Central memory CD8-positive, alpha-beta T cell (primary cell): ENCODE results near the gene RAP1GAP.

Experiments
- ATAC-seq: fragments of 150-1000 bp; cut with Tn5 transposase; replicated peaks from 2 replicates; pipeline ENCODE4 v1.10.0; 2022; ENCODE audit warnings: mild to moderate bottlenecking, moderate FRiP score, moderate number of reproducible peaks; ENCODE audit not compliant: poor library complexity, severe bottlenecking; ENCODE audit errors: extremely low read depth
- DNase-seq, 2 donors: peaks; one replicate each; pipeline ENCODE4 v3.0.0; 2021; ENCODE audit warnings: low spot score in 2 of 2
- H3K27ac Mint-ChIP-seq: one replicate; pipeline ENCODE4 v1.8.0; 2022; ENCODE audit warnings: low read depth, mild to moderate bottlenecking, moderate library complexity, mixed read lengths
- H3K27me3 Mint-ChIP-seq: one replicate; pipeline ENCODE4 v1.8.0; 2022; ENCODE audit warnings: mixed read lengths
- H3K36me3 Mint-ChIP-seq: one replicate; pipeline ENCODE4 v1.8.0; 2022; ENCODE audit warnings: mild to moderate bottlenecking, moderate library complexity, mixed read lengths; ENCODE audit not compliant: insufficient read depth
- H3K4me1 Mint-ChIP-seq: one replicate; pipeline ENCODE4 v1.8.0; 2022; ENCODE audit warnings: mixed read lengths
- H3K4me3 Mint-ChIP-seq: one replicate; pipeline ENCODE4 v1.8.0; 2022; ENCODE audit warnings: mild to moderate bottlenecking, moderate library complexity, mixed read lengths
- H3K9me3 Mint-ChIP-seq: one replicate; pipeline ENCODE4 v1.8.0; 2022; ENCODE audit warnings: mixed read lengths

Gene RAP1GAP

DNA sequence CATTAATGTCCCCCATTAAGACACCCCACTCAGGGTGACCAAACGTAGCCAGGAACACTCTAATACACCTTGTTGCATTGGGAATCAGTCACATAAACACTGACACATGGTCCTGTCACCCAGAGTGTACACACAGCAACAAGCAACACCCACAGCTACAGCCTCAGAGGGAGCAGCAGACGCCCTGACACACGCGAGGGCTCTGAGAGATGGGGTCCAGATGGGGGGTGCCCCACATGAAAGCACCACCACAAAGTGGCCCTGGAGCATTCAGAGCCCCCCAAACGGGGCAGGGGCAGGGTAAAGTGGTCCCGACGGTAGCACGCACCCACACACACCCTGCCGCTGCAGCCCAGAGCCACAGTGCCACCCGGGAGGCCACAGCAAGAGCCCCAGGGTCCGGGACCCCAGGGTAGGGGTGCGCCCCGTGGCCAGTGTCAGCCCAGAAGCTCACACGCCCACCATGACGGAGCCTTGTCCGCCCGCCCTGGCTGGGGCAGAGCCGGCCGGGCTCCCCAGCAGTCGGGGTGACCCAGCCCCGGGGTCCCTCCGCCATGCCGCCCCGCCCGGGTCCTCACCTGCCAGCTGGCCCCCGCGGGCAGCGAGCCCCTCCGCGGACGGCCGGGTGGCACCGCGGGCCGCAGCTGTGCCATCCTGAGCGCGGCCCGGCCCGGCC lies 47.3 kb downstream of the RAP1GAP start:
- Mint-ChIP-seq H3K27me3 (peaks cover 56% of the 10 kb centered on the region), H3K4me1 (no peaks in the 10 kb centered on the region), H3K9me3 (no peaks in the 10 kb centered on the region), H3K27ac (no peak overlapping the region), H3K4me3 (peak overlapping the region; percentile 52), H3K36me3 (no peaks in the 10 kb centered on the region)
- ATAC-seq (no peak), DNase-seq (no peak)

DNA sequence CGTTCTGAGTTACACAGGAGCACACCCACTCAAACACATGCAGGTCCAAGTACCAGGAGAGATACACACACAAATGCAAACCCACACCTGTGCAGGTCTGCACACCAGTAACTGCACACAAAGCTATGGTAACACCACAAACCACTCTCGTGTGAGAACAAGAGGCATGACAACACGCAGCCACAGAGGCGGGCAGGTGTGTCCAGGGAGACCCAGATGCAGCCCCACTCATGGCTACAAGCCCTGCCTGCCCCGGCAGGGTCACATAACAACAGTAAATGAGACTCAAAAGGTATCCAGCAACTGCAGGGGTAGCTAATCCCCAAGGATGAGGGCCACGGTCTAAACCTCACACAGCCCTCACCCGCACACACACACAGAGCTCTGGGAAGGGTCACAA lies 48.1 kb downstream of the RAP1GAP start:
- Mint-ChIP-seq H3K4me3 (no peak overlapping the region), H3K36me3 (no peaks in the 10 kb centered on the region), H3K27me3 (peaks cover 56% of the 10 kb centered on the region), H3K27ac (no peak overlapping the region), H3K9me3 (no peaks in the 10 kb centered on the region), H3K4me1 (no peaks in the 10 kb centered on the region)
- DNase-seq (no peak), ATAC-seq (no peak)

DNA sequence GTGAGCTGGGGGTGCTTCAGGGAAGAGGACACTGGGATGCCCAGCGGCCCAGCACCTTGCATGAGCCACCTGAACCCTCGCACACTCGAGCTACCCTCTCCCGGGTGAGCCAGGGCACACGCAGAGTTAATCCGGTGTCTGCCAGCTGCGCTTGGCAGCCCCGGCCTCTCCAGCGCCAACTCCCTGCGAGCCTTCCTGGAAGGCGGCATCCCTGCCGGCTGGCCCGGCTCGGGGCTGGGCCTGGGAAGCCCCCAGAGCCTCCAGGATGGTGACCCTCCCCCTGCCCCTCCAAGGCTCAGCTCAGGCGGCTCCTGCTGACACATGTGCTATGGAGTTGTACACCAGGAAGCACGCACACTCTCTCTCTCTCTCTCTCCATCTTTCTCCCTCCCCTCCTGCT lies 48.7 kb downstream of the RAP1GAP start:
- Mint-ChIP-seq H3K27ac (no peak overlapping the region), H3K4me1 (no peaks in the 10 kb centered on the region), H3K27me3 (peaks cover 56% of the 10 kb centered on the region), H3K4me3 (no peak overlapping the region), H3K9me3 (no peaks in the 10 kb centered on the region), H3K36me3 (no peaks in the 10 kb centered on the region)
- ATAC-seq = no peak
- DNase-seq = no peak

DNA sequence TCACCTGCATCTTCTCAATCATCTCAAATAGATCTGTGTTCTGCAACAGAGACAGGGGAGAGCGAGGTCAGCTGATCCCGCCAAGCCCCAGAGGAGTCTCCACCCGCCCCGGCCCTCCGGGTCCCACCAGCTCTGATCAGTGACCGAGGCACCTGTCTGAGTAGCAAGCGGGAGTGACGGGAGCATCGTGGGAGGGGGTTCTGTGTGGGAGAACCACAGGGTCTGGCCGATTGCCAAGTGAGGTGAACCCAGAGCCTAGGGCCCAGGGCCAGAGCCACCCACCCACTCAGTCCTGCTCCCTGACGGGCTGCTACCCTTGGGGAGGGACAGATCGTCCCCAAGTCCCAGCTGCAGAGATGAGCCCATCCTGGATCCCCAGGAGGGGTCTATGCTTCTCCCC lies 49.1 kb downstream of the RAP1GAP start:
- peaks cover 56% of the 10 kb centered on the region for H3K27me3 Mint-ChIP-seq
- H3K27ac Mint-ChIP-seq = no peak overlapping the region
- no peak overlapping the region for H3K4me3 Mint-ChIP-seq
- no peak for DNase-seq
- H3K4me1 Mint-ChIP-seq = no peaks in the 10 kb centered on the region
- H3K36me3 Mint-ChIP-seq = no peaks in the 10 kb centered on the region
- no peak for ATAC-seq
- H3K9me3 Mint-ChIP-seq = no peaks in the 10 kb centered on the region

DNA sequence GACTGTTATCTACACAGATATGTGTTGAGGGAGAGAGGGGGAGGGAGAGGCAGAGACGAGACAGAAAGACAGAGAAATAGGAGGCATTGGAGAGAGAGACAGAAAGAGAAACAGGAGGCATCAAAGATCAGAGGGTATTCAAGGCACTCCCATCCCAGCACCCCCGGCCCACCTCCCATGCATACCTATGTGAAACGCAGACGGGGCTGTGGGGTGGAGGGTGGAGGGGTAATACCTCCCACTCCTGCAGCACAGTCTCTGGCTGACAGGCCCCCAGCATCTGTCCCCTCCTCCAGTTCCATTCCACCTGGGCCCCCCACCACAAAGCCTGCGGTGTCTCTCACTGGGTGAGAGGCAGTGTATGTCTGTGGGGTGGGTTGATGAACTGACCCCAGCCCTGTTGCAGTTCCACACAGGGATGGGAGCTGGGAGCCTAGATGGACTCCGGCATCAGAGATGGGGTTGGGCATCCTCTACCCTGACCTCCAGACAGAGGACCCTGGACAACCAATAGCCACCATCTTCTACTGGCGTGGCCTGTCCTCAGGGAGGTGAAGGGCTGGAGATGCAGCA lies 49.7 kb downstream of the RAP1GAP start:
- H3K36me3 Mint-ChIP-seq = no peaks in the 10 kb centered on the region
- no peak overlapping the region for H3K27ac Mint-ChIP-seq
- H3K9me3 Mint-ChIP-seq = no peaks in the 10 kb centered on the region
- DNase-seq (no peak), ATAC-seq (no peak)
- no peaks in the 10 kb centered on the region for H3K4me1 Mint-ChIP-seq
- no peak overlapping the region for H3K4me3 Mint-ChIP-seq
- peaks cover 56% of the 10 kb centered on the region for H3K27me3 Mint-ChIP-seq

DNA sequence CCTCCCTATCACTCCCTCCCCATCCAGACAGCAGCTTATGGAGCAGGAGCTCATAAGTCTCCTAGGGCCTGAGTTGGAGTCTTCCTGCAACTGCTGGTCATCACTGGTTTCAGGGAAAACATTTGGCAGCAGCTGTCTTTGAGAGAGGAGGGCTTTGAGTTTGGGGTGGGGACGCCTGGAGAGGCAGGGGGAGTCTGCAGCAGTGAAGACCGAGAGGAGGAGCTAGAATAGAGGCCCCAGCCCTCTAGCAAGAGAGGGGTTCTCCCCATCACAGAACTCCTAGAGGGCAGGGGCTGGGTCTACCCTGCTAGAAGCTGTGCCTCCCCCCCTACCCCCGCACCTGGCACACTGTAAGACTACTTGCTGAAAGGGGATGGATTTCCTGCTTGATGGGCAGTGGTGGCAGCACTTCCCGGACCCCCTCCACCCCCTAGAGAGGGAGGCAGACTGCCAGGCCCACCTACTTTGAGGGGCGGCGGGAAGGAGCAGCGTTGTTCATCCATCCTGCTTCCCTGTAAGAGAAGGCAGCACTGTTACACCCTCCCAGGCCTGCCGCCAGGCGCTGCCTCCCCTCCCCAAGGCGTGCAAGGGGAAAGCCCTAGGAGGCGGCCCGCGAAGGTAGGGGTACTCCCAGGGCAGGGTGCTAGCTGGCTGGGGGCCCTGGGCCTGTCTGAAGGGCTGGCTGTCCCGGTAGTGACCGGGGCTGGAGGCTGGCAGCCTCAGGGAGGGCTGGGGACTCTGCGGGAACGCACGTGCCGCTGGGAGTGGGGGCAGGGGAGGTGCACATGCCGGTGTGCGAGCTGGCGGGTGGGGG lies 50.4 kb downstream of the RAP1GAP start:
- H3K9me3 Mint-ChIP-seq = no peaks in the 10 kb centered on the region
- H3K4me3 Mint-ChIP-seq = no peak overlapping the region
- H3K4me1 Mint-ChIP-seq = no peaks in the 10 kb centered on the region
- H3K27me3 Mint-ChIP-seq = peaks cover 50% of the 10 kb centered on the region
- DNase-seq (no peak), ATAC-seq (no peak)
- no peaks in the 10 kb centered on the region for H3K36me3 Mint-ChIP-seq
- H3K27ac Mint-ChIP-seq = no peak overlapping the region

DNA sequence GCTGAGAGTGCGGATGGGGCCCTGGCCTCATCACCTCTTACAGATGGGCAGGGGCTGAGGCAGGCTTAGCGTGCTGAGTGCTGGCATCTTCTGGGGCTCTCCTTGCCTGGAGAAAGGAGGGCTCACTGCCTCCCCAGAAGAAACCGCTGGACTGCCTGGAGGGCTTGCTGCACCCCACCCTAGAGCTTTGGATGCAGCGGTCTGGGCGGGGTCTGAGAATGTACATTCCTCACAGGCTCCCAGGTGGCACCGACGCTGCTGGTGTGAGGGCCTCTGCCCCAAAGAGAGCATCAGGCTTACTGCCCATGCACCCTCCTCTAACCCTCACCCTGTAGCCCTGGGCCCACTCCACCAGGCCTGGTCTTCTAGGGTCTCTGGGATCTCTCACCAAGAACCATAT lies 51.1 kb downstream of the RAP1GAP start:
- ATAC-seq (no peak), DNase-seq (no peak)
- no peaks in the 10 kb centered on the region for H3K9me3 Mint-ChIP-seq
- peaks cover 43% of the 10 kb centered on the region for H3K27me3 Mint-ChIP-seq
- H3K27ac Mint-ChIP-seq = no peak overlapping the region
- no peaks in the 10 kb centered on the region for H3K36me3 Mint-ChIP-seq
- H3K4me1 Mint-ChIP-seq = no peaks in the 10 kb centered on the region
- H3K4me3 Mint-ChIP-seq = no peak overlapping the region

DNA sequence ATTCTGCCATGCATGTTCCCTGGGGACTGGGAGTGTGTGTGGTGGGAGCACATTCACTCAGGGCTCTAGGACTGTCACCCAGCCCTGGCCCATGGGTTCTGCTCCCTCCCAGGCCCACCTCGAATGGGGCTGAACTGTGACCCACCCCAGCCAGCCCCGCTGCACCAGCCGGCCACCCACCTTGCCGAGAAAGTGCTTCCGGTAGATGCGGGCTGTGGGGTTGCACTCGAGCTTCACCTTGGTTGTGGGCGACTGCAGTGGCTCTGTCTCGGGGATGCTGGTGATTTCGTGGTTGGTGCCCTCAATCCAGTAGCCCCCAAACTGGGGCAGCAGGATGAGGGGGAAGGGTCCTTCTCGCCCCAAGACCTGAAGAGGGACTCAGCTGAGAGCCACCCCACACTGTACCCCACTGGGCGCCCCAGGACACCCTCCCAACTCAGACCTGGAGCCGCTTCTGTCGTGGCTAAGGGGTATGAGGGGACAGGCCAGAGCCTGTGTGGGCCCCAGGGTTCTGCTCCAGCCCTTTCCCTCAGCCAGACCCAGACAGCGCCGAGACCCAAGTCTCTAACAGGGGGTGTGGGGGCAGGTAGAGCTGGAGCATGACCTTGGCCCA lies 51.9 kb downstream of the RAP1GAP start:
- H3K9me3 Mint-ChIP-seq = no peaks in the 10 kb centered on the region
- H3K27ac Mint-ChIP-seq = no peak overlapping the region
- ATAC-seq (no peak), DNase-seq (no peak)
- H3K4me3 Mint-ChIP-seq = no peak overlapping the region
- peaks cover 1% of the 10 kb centered on the region for H3K36me3 Mint-ChIP-seq
- H3K27me3 Mint-ChIP-seq = peaks cover 37% of the 10 kb centered on the region
- no peaks in the 10 kb centered on the region for H3K4me1 Mint-ChIP-seq

DNA sequence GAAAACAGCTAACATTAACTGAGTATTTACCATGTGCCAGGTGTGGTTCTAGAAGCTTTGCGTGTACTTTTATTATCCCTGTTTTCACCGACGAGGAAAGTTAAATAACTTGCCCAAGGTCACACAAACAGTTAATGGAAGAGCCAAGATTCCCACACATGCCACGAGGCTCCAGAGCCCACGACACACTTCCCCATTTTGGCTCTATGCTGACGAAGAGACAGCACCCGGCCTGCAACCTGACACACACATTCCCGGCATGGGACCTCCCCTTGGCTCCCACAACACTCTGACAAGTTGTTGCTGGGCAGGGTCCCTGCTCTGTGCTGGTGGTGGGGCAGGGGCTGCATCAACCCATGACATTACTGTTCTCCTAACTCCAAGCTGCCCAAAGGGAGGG lies 52.8 kb downstream of the RAP1GAP start:
- H3K27ac Mint-ChIP-seq = no peak overlapping the region
- no peaks in the 10 kb centered on the region for H3K4me1 Mint-ChIP-seq
- H3K36me3 Mint-ChIP-seq = peaks cover 1% of the 10 kb centered on the region
- no peaks in the 10 kb centered on the region for H3K9me3 Mint-ChIP-seq
- DNase-seq (no peak), ATAC-seq (no peak)
- H3K4me3 Mint-ChIP-seq = no peak overlapping the region
- peaks cover 32% of the 10 kb centered on the region for H3K27me3 Mint-ChIP-seq

DNA sequence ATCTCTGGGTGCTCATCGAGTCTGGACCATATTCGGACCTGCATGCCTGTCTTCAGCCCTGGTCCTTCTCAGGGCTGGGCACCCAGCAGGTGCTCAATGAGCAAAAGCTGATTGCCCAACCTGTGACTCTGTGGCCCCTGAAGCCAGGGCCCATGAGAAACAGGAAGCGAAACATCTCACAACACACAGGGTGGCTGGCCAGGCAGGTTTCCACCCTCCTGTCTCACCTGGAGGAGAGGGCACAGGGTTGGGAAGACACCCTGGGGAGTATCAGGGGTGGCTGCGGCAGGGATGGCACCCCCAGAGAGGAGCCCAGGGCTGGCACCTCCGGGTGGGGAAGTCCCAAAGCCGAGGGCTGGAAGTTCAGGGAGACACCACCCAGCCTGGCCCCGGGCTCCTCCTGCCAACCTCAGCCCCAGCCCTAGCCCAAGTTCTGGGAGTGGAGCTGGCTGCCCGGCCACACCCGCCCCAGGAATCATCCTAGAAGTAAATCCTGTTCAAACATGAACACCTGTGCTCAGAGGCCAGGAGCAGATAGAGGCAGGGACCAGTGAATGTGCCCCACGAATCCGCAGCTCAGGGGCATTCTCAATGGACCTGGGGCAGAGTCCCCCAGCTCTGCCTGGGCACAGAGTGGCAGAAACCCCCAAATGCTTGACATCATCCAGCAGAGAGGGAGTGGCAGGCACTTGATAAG lies 54.6 kb downstream of the RAP1GAP start:
- no peak overlapping the region for H3K4me3 Mint-ChIP-seq
- DNase-seq (no peak), ATAC-seq (no peak)
- H3K27ac Mint-ChIP-seq = no peak overlapping the region
- no peaks in the 10 kb centered on the region for H3K9me3 Mint-ChIP-seq
- H3K36me3 Mint-ChIP-seq = peaks cover 1% of the 10 kb centered on the region
- peaks cover 16% of the 10 kb centered on the region for H3K27me3 Mint-ChIP-seq
- no peaks in the 10 kb centered on the region for H3K4me1 Mint-ChIP-seq

DNA sequence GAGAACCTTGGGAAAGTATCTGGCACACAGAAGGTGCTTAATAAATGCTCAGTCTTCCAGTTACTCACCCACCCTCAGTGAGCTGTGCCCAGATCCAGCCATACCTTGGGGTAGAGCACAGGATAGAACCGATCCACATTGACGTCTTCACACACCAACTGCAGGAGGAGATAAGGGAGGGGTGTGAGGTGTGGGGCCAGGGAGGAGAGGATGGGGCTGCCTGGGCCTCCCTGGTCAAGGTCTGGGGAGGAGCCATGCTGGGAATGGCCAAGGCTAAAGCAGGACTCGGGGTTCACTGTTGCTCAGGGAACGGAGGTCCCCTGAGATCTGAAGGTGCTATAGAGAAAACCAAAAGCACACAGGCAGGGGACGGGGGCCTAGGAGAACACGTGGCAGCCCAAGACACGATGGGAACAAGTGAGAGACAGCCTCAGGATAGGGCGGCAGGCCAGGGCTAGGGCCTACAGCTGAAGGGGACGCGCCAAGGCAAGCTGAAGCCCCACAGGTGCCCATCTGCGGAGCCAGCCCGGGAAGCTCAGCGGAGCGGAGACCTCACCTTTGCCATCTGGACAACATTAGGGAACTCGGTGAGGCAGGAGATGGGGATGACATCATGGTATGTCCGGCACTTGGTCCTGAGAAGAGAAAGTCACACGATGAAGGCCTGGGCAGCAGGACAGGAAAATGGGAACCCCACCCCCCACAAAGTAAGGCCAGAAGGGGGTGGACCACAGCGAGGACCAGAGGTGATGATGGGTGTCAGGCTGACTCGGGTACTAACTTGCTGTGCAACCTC lies 55.9 kb downstream of the RAP1GAP start:
- Mint-ChIP-seq H3K4me3 (no peak overlapping the region), H3K9me3 (no peaks in the 10 kb centered on the region), H3K27me3 (peaks cover 16% of the 10 kb centered on the region), H3K4me1 (peaks cover 5% of the 10 kb centered on the region), H3K27ac (no peak overlapping the region), H3K36me3 (peaks cover 4% of the 10 kb centered on the region)
- DNase-seq (no peak), ATAC-seq (no peak)

DNA sequence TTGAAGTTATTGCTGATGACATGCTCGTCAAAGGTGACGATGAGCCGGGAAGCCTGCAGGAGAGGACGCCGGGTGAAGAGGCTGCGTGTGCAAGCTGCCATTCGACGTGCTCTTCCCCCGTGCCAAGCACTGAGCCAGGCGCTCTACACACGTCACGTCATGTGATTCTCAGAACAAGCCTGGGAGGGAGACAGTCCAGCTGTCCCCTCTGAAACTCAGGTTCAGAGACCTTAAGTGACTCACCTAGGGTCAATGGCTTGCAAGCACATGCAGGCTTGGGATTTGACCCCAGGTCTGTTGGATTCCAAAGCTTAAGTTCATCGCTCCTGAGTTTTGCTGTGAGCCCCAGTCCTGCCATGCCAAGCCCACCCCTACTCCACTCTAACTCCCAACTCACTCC lies 57.1 kb downstream of the RAP1GAP start:
- no peak overlapping the region for H3K4me3 Mint-ChIP-seq

More for the DNA sequence above, 57.1 kb downstream of the RAP1GAP start:
- H3K4me1 Mint-ChIP-seq = peaks cover 15% of the 10 kb centered on the region
- no peaks in the 10 kb centered on the region for H3K9me3 Mint-ChIP-seq
- no peak overlapping the region for H3K27ac Mint-ChIP-seq
- peaks cover 27% of the 10 kb centered on the region for H3K27me3 Mint-ChIP-seq
- DNase-seq = no peak
- ATAC-seq = no peak
- peaks cover 4% of the 10 kb centered on the region for H3K36me3 Mint-ChIP-seq
